Calu3 (cell line): ENCODE results near the gene ZC3H12A. TPM values are rescaled to one million over a fixed set of nuclear protein-coding genes. Genes with fewer than 3 reads are reported as not detected.

Source experiments
- BruUV-seq: library from RNA; stranded (reverse); fragments of 400-500 nt; replicated peaks from 2 replicates; lab custom pipeline; 2021; lab: Mats Ljungman, UMichigan
- CTCF ChIA-PET: fragments of 300-600 bp; sonication (Branson Sonifier 250); formaldehyde crosslinking; loops from one replicate; lab custom pipeline; 2022; ENCODE audit warnings: antibody characterized with exemption; lab: Charles Lee
- DNase-seq: peaks from one replicate; pipeline ENCODE4 v3.0.0; 2022
- H3K27ac Mint-ChIP-seq: one replicate; pipeline ENCODE4 v1.8.0; 2022; ENCODE audit warnings: mixed read lengths; ENCODE audit not compliant: unreplicated experiment
- H3K27me3 Mint-ChIP-seq: one replicate; pipeline ENCODE4 v1.8.0; 2022; ENCODE audit warnings: mixed read lengths; ENCODE audit not compliant: unreplicated experiment
- H3K36me3 Mint-ChIP-seq: one replicate; pipeline ENCODE4 v1.8.0; 2022; ENCODE audit warnings: mild to moderate bottlenecking, moderate library complexity, mixed read lengths; ENCODE audit not compliant: insufficient read depth, unreplicated experiment
- H3K4me1 Mint-ChIP-seq: one replicate; pipeline ENCODE4 v1.8.0; 2022; ENCODE audit warnings: mild to moderate bottlenecking, low read depth, mixed read lengths; ENCODE audit not compliant: unreplicated experiment
- H3K4me3 Mint-ChIP-seq: one replicate; pipeline ENCODE4 v1.8.0; 2022; ENCODE audit warnings: mild to moderate bottlenecking, low read depth, moderate library complexity, mixed read lengths; ENCODE audit not compliant: unreplicated experiment
- H3K9me3 Mint-ChIP-seq: one replicate; pipeline ENCODE4 v1.8.0; 2022; ENCODE audit warnings: low read depth, mixed read lengths; ENCODE audit not compliant: unreplicated experiment
- CTCF ChIP-seq: fragments of 200-600 bp; IDR thresholded peaks from one replicate; pipeline ENCODE4 v1.8.0; 2022; ENCODE audit warnings: antibody characterized with exemption; ENCODE audit not compliant: unreplicated experiment
- intact Hi-C: fragments of 100-400 bp; cut with micrococcal nuclease; formaldehyde crosslinking; loops from one replicate; pipeline ENCODE4 v1.10.0; 2022; ENCODE audit not compliant: unreplicated experiment
- total RNA-seq: library from RNA; stranded (reverse); gene quantifications from 2 replicates; pipeline ENCODE4 v1.2.3, GENCODE V29; 2022

ZC3H12A gene
- total RNA-seq, 1 experiment from 2014 or later: 94.1 TPM

- no peaks in the 10 kb centered on the region for H3K27me3 Mint-ChIP-seq
- peaks cover 9% of the 10 kb centered on the region for H3K4me1 Mint-ChIP-seq
- no peak for DNase-seq
- CTCF ChIA-PET: interaction anchor here (1.0 to 4.1 kb wide), 2 partner anchors 22 to 31 kb away, joined by 3 to 31 read pairs; no protein-coding TSS in a partner anchor
- no peak overlapping the region for H3K27ac Mint-ChIP-seq
- no peak overlapping the region for H3K4me3 Mint-ChIP-seq
- peaks cover 22% of the 10 kb centered on the region for H3K36me3 Mint-ChIP-seq
- intact Hi-C loops: loop anchor here (1.0 to 5.0 kb wide), 2 partner anchors 32 to 227 kb away; no protein-coding TSS in a partner anchor
- no peaks in the 10 kb centered on the region for H3K9me3 Mint-ChIP-seq
- TF ChIP-seq CTCF: no peak
- no TSS peak for BruUV-seq
Observed at GRCh38 chr1:37455516-37455915, 18.9 kb upstream of the ZC3H12A start.

GRCh38 chr1:37456614-37457013 lies 17.8 kb upstream of the ZC3H12A start:
- Mint-ChIP-seq H3K9me3 (no peaks in the 10 kb centered on the region), H3K36me3 (peaks cover 23% of the 10 kb centered on the region), H3K4me1 (peaks cover 9% of the 10 kb centered on the region), H3K4me3 (no peak overlapping the region), H3K27ac (no peak overlapping the region), H3K27me3 (no peaks in the 10 kb centered on the region)
- CTCF ChIA-PET: interaction anchor here (4.1 kb wide), 1 partner anchor 30 kb away, joined by 31 read pairs; no protein-coding TSS in a partner anchor
- no peak for DNase-seq
- intact Hi-C loops: loop anchor here (5.0 kb wide), 1 partner anchor 226 kb away; no protein-coding TSS in a partner anchor
- no peak for TF ChIP-seq CTCF
- BruUV-seq: no TSS peak

- H3K27ac Mint-ChIP-seq: no peak overlapping the region
- DNase-seq: no peak
- TF ChIP-seq CTCF: no peak
- no peaks in the 10 kb centered on the region for H3K9me3 Mint-ChIP-seq
- no peak overlapping the region for H3K4me3 Mint-ChIP-seq
- intact Hi-C loops: loop anchor here (5.0 kb wide), 1 partner anchor 224 kb away; no protein-coding TSS in a partner anchor
- H3K27me3 Mint-ChIP-seq: no peaks in the 10 kb centered on the region
- no TSS peak for BruUV-seq
- peaks cover 9% of the 10 kb centered on the region for H3K4me1 Mint-ChIP-seq
- CTCF ChIA-PET: interaction anchor here (0.8 to 1.7 kb wide), 3 partner anchors 14 to 29 kb away, joined by 3 to 15 read pairs (median 5); no protein-coding TSS in a partner anchor
- H3K36me3 Mint-ChIP-seq: peaks cover 23% of the 10 kb centered on the region
Observed at GRCh38 chr1:37458551-37458950, 15.8 kb upstream of the ZC3H12A start.

GRCh38 chr1:37461698-37462436 lies 12.5 kb upstream of the ZC3H12A start:
- H3K4me3 Mint-ChIP-seq: no peak overlapping the region
- CTCF ChIA-PET: interaction anchor here (0.7 kb wide), 2 partner anchors 16 to 646 kb away, joined by 5 read pairs; no protein-coding TSS in a partner anchor
- no TSS peak for BruUV-seq
- intact Hi-C loops: no loop called here
- no peak for DNase-seq
- peaks cover 21% of the 10 kb centered on the region for H3K36me3 Mint-ChIP-seq
- TF ChIP-seq CTCF: no peak
- H3K4me1 Mint-ChIP-seq: no peaks in the 10 kb centered on the region
- H3K27ac Mint-ChIP-seq: no peak overlapping the region
- H3K9me3 Mint-ChIP-seq: no peaks in the 10 kb centered on the region
- H3K27me3 Mint-ChIP-seq: no peaks in the 10 kb centered on the region
